ENCODE results near the gene TAOK1. TPM values are rescaled to one million over a fixed set of nuclear protein-coding genes. Genes with fewer than 3 reads are reported as not detected.

The TAOK1 gene
- total RNA-seq, 2 donors from 2014 or later: 40.0 to 42.0 TPM

DNA sequence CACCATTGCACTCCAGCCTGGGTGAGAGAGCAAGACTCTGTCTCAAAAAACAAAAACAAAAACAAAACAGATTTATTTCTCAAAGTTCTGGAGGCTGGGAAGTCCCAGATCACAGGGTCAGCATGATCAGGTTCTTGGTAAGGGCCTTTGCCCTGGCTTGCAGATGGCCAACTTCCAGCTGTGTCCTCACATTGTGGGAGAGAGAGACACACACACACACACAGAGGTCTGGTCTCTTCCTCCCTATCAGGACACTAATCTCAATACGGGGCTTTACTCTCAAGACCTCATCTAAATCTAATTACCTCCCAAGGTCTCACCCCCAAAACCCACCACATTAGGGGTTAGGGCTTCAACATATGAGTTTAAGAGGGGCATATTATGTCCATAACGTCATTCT is 26.4 kb upstream of the TAOK1 start:
- Mint-ChIP-seq H3K36me3 (ENCODE audit: low read depth) (no peaks in the 10 kb centered on the region), H3K27me3 (no peaks in the 10 kb centered on the region), H3K27ac (no peak overlapping the region), H3K4me1 (no peaks in the 10 kb centered on the region), H3K4me3 (no peak overlapping the region), H3K9me3 (no peaks in the 10 kb centered on the region)
- ATAC-seq (replicated peaks): no peak

DNA sequence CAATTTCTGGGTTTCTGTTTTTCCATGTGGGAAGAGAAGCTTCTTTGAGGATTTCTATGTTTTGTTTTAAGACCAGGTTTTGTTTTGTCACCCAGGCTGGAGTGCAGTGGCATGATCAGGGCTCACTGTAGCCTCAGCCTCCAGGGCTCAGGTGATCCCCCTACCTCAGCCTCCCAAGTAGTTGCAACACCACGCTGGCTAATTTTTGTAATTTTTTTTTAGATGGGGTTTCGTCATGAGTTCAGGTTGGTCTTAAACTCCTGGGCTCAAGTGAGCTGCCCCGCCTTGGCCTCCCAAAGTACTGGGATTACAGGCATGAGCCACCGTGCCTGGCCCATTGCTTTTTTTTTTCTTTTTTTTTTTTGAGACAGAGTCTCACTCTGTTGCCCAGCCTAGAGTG is 25.5 kb upstream of the TAOK1 start:
- H3K4me3 Mint-ChIP-seq: no peak overlapping the region
- ATAC-seq (replicated peaks): no peak
- no peaks in the 10 kb centered on the region for H3K36me3 Mint-ChIP-seq (ENCODE audit: low read depth)
- no peaks in the 10 kb centered on the region for H3K4me1 Mint-ChIP-seq
- H3K27ac Mint-ChIP-seq: no peak overlapping the region
- H3K27me3 Mint-ChIP-seq: no peaks in the 10 kb centered on the region
- no peaks in the 10 kb centered on the region for H3K9me3 Mint-ChIP-seq

DNA sequence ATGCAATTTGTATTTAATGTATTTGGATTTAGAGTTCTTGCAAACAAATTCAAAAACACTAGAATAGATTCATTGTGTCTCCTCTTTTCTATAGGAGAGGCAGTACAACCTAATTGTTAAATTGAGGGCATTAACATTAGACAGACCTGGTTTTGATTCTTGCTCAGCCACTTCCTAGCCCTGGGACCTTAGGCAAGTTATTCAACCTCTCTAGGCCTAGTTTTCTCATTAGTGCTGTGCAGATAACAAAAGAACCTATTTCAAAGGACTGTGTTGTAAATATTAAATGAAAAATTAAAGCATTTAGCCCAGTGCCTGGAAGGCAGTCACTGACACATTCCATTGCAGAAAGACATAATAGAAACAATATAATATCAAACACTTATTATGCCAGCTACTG is 22.0 kb upstream of the TAOK1 start:
- no peaks in the 10 kb centered on the region for H3K27me3 Mint-ChIP-seq
- no peak overlapping the region for H3K4me3 Mint-ChIP-seq
- no peak overlapping the region for H3K27ac Mint-ChIP-seq
- H3K36me3 Mint-ChIP-seq (ENCODE audit: low read depth): no peaks in the 10 kb centered on the region
- H3K9me3 Mint-ChIP-seq: no peaks in the 10 kb centered on the region
- ATAC-seq (replicated peaks): no peak
- no peaks in the 10 kb centered on the region for H3K4me1 Mint-ChIP-seq

DNA sequence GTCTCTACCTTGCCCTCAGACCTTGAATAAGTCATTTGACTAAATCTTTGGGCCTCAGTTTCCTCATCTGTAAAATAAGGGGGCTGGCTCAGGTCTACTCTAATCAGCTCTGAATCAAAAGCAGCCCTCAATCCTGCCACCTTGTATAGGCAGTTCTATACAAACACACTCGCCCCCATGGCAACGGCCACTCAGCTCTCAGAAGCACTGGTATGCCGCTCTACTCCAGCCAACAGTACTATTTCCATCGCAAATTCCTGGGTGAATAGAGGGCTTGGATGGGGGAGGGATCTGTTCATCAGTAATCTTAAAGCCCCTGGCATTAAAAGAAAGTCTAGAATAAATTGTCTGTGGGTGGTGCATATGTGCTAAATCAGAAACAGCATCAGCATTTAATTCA is 21.2 kb upstream of the TAOK1 start:
- H3K4me3 Mint-ChIP-seq: no peak overlapping the region
- no peaks in the 10 kb centered on the region for H3K36me3 Mint-ChIP-seq (ENCODE audit: low read depth)
- no peaks in the 10 kb centered on the region for H3K4me1 Mint-ChIP-seq
- no peaks in the 10 kb centered on the region for H3K9me3 Mint-ChIP-seq
- H3K27me3 Mint-ChIP-seq: no peaks in the 10 kb centered on the region
- no peak for ATAC-seq (replicated peaks)
- no peak overlapping the region for H3K27ac Mint-ChIP-seq

DNA sequence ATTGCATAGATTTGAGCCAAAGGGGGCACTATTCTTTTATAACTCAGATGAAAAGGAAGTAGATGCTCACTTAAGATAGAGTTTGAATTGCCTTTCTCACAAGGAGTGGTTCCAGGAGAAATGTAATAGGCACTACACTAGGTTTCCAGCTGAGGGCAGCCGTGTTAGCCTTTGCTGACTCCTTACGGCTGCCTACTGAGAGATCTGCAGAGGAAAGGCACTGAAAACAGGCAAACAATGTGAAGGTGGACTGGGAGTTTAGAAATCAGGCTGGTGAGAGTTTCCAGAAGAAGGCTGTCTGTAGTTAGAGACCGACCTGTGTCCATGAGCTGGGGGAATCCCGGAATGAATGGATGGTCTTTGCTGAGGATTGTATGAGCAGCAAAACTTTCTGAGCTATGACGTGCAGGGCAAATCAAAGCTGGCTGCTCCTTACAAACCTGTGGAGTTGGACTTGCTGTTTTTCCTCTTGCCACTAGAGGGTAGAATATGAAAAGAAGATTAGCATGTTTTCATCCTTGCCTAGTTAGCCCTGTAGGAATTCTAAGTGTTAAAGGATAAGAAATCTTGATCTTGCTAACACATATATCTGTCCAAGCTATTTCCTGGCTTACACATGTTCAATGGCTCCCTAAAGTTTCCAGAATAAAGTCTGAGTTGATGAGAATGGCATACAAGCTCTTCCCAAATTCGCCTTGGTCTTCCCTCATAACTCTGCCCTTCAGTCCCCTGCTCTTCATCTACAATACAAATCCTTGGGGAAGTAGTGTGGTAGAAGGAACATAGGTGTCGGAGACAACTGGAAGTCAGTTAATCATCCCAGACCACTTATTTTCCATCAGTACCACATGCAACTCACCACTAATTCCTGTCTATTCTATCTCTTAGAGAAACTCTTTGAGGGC is 20.1 kb upstream of the TAOK1 start:
- Mint-ChIP-seq H3K4me3 (no peak overlapping the region), H3K36me3 (ENCODE audit: low read depth) (no peaks in the 10 kb centered on the region), H3K27ac (no peak overlapping the region), H3K27me3 (no peaks in the 10 kb centered on the region), H3K9me3 (no peaks in the 10 kb centered on the region), H3K4me1 (no peaks in the 10 kb centered on the region)
- peak; percentile 92 for ATAC-seq (replicated peaks)

DNA sequence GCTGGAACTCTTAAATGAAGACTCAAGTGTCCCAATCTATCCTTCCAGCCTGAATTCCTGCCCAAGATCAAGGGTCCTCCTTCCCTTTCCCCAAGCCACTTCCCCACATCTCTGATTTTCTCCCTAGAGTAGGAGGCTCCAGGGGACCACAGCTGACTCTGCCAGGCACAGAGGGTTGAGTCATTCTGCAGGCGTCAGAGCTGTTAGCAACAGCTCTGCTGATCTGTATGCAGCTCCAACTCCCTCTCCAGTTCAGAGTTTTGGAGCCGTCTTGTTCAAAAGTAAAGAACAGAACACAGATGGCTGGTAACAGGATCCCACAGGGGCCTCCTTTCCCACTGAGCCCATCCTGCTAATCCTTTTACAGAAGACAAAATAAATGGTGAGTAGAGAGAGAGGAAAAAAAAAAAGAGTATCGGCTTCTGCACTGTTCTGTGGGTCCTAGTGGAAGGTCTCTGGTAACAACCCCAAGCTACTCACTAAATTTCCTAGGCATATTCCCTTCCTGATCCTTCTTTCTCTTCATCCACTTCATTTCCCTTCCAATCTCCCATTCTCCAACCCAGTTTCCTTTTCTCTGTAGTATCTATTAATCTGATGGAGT is 13.4 kb upstream of the TAOK1 start:
- Mint-ChIP-seq H3K36me3 (ENCODE audit: low read depth) (no peaks in the 10 kb centered on the region), H3K9me3 (no peaks in the 10 kb centered on the region), H3K27me3 (peaks cover 4% of the 10 kb centered on the region), H3K4me3 (no peak overlapping the region), H3K4me1 (no peaks in the 10 kb centered on the region), H3K27ac (no peak overlapping the region)
- no peak for ATAC-seq (replicated peaks)

DNA sequence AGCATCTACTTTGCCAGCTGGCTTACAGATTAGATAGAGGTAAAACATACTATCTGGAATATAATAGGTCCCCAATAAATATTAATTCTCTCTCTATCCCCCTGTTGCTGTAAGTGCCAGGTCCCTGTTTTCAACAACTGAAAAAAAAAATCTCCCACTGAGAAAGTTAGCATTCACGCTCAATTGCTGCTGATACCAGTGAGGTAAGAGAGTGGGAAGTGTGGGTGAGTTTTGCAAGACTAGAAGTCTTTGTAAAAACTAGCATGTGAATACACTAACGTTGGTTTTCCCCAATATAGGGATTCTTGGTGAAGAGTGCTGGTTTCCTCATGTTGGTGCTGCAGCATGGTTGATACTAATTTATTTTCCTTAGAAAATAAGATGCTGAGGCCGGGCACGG is 11.7 kb upstream of the TAOK1 start:
- no peaks in the 10 kb centered on the region for H3K36me3 Mint-ChIP-seq (ENCODE audit: low read depth)
- ATAC-seq (replicated peaks): no peak
- H3K9me3 Mint-ChIP-seq: no peaks in the 10 kb centered on the region
- no peak overlapping the region for H3K27ac Mint-ChIP-seq
- H3K27me3 Mint-ChIP-seq: peaks cover 4% of the 10 kb centered on the region
- no peaks in the 10 kb centered on the region for H3K4me1 Mint-ChIP-seq
- no peak overlapping the region for H3K4me3 Mint-ChIP-seq

DNA sequence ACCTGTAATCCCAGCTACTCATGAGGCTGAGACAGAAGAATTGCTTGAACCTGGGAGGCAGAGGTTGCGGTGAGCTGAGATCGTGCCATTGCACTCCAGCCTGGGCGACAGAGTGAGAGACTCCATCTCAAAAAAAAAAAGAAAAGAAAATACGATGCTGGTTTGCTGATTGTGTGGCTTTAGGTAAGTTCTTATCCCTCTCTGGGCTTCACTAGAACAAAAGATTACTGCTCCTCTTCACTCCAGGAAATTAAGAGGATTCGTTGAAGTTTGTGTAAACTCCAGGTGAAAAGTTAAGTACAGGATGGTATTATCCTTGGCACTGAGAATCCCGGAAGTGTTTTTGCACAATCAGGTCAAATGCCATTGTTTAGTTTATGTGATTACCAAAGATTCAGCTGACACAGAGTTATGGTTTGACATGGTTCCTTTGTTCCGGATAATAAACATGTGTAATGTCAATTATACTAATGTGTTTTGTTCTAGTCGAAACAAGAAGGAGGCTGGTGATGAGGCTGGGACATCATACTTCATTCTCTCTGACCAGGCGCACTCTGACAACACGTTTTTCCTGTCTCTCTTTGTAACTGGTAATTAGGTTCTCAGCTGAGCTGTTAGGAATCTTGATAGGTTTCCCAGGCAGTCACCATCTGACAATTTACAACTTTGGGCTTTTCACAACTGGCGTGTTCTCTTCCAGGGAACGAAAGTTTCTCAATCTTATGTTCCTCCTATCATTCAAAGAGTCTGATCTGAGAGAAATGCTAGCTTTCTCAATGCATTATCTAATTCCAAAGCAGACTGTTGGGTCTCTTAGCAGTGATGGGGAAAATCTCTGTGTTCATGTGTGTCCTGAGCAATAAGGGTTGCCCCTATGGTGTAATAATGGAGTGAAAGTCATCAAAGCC is 10.8 kb upstream of the TAOK1 start:
- ATAC-seq (replicated peaks): no peak
- Mint-ChIP-seq H3K27ac (no peak overlapping the region), H3K36me3 (ENCODE audit: low read depth) (no peaks in the 10 kb centered on the region), H3K4me3 (no peak overlapping the region), H3K4me1 (no peaks in the 10 kb centered on the region), H3K9me3 (no peaks in the 10 kb centered on the region), H3K27me3 (peaks cover 4% of the 10 kb centered on the region)

DNA sequence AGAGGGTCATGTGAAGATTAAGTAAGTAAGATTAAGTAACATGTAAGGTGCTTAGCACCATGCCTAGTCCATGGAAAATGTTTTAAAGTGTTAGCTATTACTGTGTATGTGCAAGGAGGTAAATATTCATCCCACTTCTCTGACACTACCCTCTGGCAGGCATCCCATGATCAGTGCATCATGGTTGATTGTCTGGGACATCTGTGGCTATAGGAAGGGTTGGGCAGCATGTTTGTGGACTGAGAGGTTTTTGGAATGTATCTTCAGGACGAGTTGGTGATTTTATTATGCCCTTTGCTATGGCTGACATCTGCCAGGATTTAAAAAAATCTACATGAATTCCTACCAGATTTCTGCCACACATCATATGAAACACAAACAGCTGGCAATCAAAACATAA is 6.5 kb upstream of the TAOK1 start:
- H3K4me1 Mint-ChIP-seq: peaks cover 4% of the 10 kb centered on the region
- H3K27me3 Mint-ChIP-seq: no peaks in the 10 kb centered on the region
- no peak for ATAC-seq (replicated peaks)
- H3K4me3 Mint-ChIP-seq: no peak overlapping the region
- H3K27ac Mint-ChIP-seq: no peak overlapping the region
- no peaks in the 10 kb centered on the region for H3K9me3 Mint-ChIP-seq
- no peaks in the 10 kb centered on the region for H3K36me3 Mint-ChIP-seq (ENCODE audit: low read depth)

DNA sequence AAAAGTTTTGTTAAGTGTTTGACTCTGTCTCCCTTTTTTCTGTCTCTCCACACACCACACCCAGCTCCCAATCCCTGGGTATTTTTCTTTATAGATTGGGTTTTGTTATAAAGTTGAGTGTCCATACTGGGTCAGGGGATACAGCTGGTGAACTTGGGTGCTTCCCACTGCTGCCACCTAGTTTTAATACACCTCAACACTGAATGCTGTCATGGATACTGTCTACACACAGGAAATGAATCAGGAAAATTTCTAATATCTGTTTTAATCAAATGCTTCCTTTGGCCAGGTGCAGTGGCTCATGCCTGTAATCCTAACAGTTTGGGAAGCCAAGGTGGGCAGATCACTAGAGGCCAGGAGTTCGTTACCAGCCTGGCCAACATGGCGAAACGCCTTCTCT is 5.3 kb upstream of the TAOK1 start:
- no peak overlapping the region for H3K27ac Mint-ChIP-seq
- no peak overlapping the region for H3K4me3 Mint-ChIP-seq
- H3K4me1 Mint-ChIP-seq: peaks cover 10% of the 10 kb centered on the region
- H3K27me3 Mint-ChIP-seq: no peaks in the 10 kb centered on the region
- no peaks in the 10 kb centered on the region for H3K9me3 Mint-ChIP-seq
- ATAC-seq (replicated peaks): no peak
- H3K36me3 Mint-ChIP-seq (ENCODE audit: low read depth): peaks cover 1% of the 10 kb centered on the region

DNA sequence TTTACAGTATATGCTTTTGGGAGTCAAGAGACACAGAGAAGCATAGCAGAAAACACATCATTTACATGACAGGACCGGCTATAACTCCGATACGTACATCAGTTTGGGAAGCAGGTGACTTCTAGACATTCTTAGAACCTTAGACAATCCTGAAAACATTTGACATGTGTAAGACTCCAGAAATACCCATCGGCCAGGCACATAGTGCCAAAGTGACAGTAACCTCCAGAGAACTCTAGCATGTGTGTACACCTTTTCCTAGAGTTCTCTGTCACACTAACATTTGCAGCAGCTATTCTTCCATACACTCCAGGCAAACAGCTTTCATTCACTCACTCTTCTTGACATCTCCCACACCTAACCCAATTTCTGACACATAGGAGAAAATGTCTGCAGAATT is 3.4 kb upstream of the TAOK1 start:
- H3K27ac Mint-ChIP-seq: no peak overlapping the region
- no peak for ATAC-seq (replicated peaks)
- H3K36me3 Mint-ChIP-seq (ENCODE audit: low read depth): peaks cover 14% of the 10 kb centered on the region
- H3K4me3 Mint-ChIP-seq: no peak overlapping the region
- peaks cover 15% of the 10 kb centered on the region for H3K4me1 Mint-ChIP-seq
- H3K9me3 Mint-ChIP-seq: no peaks in the 10 kb centered on the region
- no peaks in the 10 kb centered on the region for H3K27me3 Mint-ChIP-seq

DNA sequence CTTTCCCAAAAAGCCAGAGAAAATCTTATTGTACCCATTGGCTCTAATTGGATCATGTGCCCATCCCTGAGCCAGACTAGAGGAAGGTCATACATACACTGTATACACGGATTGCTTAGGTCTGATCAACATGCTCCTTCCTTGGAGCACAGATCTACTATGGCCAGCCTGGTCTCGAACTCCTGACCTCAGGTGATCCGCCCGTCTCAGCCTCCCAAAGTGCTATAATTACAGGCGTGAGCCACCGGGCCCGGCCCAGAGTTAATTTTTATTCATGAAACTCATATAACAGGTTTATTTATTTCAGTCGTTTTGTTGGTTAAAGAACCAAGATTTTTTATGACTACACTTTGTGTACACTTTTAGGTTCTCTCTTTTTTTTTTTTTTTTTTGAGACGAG is 1.2 kb upstream of the TAOK1 start:
- peaks cover 34% of the 10 kb centered on the region for H3K36me3 Mint-ChIP-seq (ENCODE audit: low read depth)
- no peak for ATAC-seq (replicated peaks)
- no peaks in the 10 kb centered on the region for H3K27me3 Mint-ChIP-seq
- H3K4me1 Mint-ChIP-seq: peaks cover 31% of the 10 kb centered on the region
- no peaks in the 10 kb centered on the region for H3K9me3 Mint-ChIP-seq
- H3K27ac Mint-ChIP-seq: no peak overlapping the region
- H3K4me3 Mint-ChIP-seq: peak overlapping the region; percentile 98

DNA sequence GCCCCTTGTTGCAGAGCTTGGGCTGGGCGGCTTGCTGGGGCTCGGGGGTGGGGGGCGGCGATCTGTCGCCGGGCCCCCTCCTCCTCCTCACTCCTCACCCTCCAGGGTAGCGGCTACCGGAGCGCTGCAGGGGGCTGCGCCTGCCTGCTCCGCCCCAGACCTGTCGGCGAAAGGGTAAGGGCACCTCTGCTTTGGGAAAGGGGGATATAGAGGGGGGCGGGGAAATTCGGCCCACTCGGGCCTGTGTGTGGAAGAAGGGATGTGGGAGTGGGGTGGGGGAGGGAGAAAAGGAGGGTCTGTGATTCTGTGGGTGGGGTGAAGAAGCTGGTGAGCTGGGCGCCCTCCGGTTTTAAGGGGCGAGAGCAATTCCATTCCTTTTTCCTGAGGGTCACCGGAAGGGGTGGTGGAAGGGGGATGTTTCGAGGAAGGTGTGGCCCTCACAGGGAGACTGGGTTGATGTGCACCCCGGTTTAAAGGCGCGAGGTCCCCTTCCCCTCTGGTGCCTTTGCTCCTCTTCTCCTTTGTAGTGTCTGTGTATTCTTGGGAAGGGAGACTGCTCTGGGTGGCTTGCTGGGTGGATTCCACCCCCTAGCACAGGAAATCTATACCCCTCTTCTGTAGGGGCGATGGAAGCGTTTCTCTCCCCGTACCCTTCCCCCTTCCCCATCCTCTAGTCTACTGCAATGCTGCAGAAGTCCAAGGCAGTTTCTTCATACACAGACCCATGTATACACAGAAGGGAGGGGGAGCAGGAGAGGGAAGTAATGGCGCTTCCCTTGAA is 878 bp downstream of the TAOK1 start:
- Mint-ChIP-seq H3K4me3 (peak overlapping the region; percentile 97), H3K36me3 (ENCODE audit: low read depth) (peaks cover 34% of the 10 kb centered on the region), H3K9me3 (no peaks in the 10 kb centered on the region), H3K27ac (peak overlapping the region; percentile 97), H3K4me1 (peaks cover 27% of the 10 kb centered on the region), H3K27me3 (no peaks in the 10 kb centered on the region)
- ATAC-seq (replicated peaks): peak; percentile 15

DNA sequence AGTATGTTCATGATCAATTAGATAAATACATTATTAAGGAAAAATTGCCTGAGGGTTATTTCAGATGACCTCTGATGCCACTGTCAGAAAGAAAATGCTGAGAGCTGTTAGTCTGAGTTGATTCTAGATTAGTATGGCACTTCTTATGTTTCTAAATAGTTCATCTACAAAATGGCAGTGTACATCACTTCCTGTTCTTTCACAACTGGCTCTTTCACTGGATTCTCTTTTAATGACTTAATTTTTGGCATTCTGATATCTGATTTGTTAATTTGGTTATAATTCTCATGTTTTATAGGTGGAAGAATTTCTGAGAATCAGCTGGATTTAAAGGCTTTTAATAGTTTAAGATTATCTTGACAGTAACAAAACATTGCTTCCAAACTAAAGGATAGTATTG is 3.3 kb downstream of the TAOK1 start:
- Mint-ChIP-seq H3K27me3 (no peaks in the 10 kb centered on the region), H3K4me3 (peak overlapping the region; percentile 97), H3K36me3 (ENCODE audit: low read depth) (peaks cover 41% of the 10 kb centered on the region), H3K27ac (peak overlapping the region; percentile 97), H3K9me3 (no peaks in the 10 kb centered on the region), H3K4me1 (peaks cover 27% of the 10 kb centered on the region)
- ATAC-seq (replicated peaks): no peak

All from activated T-helper 17 cell treated with anti-CD3 and anti-CD28 coated beads, Interleukin-2, amount 50 U/mL, for 72 hours (primary cell).